ENCODE data around the gene UBA5.

UBA5 gene

GRCh38 chr3:132721479-132722164 lies 61.5 kb downstream of the UBA5 start:
- DNase-seq = peak; percentile 76

- DNase-seq = peak; percentile 96
These were observed 62.3 kb downstream of the UBA5 start, which contains the start of gene NPHP3 for GRCh38 chr3:132722165-132723023. Gene NPHP3, minus strand, starts transcription at chr3:132722409. Its CDS starts 54 bp downstream, at chr3:132722355.

- DNase-seq = no peak
These were observed 63.2 kb downstream of the UBA5 start for GRCh38 chr3:132723024-132723950.

GRCh38 chr3:132726341-132726823 lies 66.3 kb downstream of the UBA5 start:
- no peak for DNase-seq

All from activated CD8-positive, alpha-beta memory T cell treated with anti-CD3 and anti-CD28 coated beads, Interleukin-2, amount 50 U/mL, for 48 hours (primary cell).